ACHN (cell line): ENCODE data around the gene PPP1R14B.
"Not testable (repeated sequence)": the region's sequence is repeated elsewhere in the genome, so short reads cannot be mapped to it uniquely, and the experiment has no call there.

Experiments used
- DNase-seq: peaks from one replicate; pipeline ENCODE4 v3.0.0-alpha.2; 2015
- in situ Hi-C: cut with HindIII; loops from 2 replicates; pipeline ENCODE4 v1.10.0; 2017; ENCODE audit warnings: low sequenced_read_pairs, low pct_ligation_motif_present, low pct_unique_long_range_greater_than_20kb

PPP1R14B gene

DNA sequence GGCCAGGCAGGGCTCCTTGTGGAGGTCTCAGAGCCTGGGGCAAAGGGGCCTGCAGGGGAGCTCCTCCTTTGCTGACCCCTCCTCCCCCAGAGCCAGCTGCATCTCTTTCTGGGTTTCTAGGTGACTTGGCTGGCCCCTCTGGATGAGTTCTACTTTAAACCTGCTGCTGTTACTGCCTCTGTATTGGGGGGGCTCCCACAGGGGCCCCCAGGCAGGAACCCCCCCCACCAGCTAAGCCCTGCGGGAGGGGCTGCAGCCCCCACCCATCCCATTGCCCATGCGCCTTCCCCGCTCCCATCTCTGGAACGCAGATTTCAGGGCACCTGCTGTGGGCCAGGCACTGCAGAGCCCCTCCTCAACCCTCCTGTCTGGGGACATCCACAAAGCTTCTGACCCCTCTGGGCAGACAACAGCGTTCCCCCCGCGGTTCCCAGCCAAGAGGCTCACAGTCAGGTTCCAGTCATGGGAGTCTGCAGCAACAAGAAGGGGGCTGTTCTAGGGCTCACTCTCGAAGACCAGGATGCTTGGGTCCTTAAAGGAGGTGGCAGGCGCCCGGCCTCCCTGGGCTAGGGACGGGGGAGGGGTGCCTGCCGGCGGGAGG lies 3.8 kb upstream of the PPP1R14B start:
- in situ Hi-C loops, result no loop called here
- no peak for DNase-seq

DNA sequence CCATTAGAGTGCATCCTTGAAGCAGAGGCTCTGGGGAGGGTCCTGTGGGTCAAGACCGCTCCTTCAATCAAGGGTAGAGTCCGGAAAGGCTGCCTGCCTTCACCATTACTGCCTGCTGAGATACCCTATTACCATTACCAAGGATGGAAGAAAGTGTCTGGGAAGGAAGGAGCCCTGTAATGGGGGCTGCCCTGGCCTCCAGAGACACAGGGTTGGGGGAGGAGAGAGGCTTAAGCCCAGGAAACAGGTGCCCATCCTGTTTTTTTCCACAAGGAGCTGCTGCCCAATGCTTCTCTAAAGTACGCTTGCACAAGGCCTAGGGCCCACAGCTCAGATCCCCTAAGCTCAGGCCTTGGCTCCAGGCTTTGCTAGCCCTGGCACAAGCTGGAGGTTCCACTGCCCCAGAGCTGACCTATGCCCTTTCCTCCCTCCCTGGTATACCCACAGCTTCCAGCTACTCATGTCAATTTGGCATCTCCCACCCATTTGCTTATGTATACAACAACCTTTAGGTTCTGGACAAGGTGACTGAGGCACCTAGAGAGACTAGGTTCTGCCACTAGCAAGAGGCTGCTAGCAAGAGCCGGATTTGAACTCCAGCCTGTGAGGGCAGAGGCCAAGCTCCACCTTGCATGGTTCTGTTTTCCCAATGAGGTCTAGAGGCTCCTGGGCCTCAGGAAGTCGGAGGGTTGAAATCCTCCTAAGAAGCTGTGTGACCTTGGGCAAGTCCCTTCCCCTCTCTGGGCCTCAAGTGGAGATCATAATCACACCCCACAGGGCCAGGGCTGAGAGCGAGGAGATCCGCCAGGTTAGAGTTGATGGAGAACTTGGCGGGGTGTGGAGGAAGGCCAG lies 3.0 kb upstream of the PPP1R14B start:
- DNase-seq, result no peak
- in situ Hi-C loops, result no loop called here

DNA sequence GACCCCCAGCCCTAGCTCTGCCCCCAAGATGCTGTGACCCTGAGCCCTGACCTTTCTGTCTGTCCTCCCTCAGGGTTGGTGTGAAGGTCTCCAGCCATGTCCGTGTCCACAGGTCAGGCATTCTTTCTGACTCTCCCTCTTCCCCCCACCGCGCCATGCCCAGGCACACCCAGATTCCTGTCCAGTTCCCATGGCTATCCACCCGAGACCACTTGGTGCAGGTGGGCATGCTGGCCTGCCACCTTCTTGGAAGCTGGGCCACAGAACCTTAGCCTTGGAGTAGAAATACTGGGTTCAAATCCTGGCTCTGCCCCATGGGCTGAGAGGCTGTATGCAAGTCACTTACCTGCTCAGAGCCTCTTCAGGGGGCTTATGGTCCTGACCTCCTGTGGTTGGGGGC lies 2.3 kb upstream of the PPP1R14B start:
- DNase-seq, result no peak
- in situ Hi-C loops, result no loop called here

DNA sequence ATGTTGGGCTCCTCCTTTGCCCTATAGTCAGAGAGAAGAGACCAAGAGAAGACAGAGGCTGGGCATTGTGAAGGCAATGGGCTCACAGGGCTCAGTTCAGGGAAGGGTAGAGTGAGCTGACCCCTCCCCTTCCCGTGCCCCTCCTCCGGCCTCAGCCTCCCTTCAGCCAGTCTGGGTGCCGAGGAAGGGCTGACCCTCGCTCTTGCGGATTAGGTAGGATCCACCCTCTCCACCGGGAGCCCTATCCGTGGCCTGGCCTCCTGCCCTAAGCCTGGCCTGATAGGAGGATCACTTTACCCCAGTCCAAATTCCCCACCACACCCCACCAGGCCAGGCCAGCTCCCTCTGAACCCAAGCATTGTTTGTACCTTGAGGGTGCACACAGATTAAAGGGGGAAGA lies 1.8 kb upstream of the PPP1R14B start:
- DNase-seq, result no peak
- in situ Hi-C loops, result no loop called here

DNA sequence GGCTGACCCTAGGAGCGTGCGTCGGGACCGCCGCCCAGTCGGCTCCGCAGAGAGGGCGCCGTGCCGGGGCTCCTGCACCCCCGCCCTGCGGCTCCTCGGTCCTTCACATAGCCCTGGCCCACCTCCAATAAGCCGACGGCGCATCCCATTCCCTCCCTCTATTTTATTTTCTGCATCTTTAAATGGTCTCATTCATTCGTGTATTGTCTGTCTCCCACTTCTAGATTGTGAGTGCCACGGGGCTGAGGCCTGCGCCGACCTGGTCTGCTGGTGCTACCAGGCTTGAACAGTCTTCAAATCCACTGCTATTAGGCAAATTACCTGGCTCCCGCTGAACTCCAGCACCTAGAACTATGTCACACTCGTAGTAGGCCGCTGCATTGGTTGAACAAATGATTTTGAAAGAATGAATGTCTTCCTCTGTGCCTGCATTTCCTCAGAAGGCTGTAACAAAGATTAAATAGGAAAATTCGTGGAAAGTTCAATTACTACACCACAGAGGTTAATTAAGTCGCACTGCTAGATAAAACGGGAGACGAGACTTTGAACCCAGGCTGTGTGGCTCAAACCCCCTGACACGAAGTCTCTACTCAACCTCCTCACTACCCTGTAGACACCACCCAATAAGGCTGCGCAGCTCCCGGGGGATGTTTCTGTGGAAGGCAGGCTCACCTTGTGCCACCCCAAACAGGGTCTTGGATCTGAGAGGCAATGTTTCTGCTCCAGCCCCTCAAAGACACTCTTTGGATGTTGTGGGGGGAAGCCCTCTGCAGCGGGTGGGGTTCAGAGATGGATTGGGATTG lies 1.2 kb upstream of the PPP1R14B start:
- no peak for DNase-seq
- in situ Hi-C loops, result no loop called here

DNA sequence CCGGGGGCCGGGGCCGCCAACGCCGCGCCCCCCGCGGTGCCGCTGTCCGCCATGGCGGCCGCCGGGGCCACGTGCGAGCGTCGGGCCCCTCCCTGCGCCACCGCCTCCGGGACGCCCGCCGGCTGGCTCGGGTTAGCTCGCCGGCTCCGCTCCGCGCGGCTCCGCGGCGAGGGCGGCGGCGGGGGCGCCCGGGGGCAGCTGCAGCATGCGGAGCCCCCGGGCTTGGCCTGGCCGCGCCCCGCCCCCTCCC lies 197 bp downstream of the PPP1R14B start:
- DNase-seq, in situ Hi-C loops: not testable (repeated sequence)

DNA sequence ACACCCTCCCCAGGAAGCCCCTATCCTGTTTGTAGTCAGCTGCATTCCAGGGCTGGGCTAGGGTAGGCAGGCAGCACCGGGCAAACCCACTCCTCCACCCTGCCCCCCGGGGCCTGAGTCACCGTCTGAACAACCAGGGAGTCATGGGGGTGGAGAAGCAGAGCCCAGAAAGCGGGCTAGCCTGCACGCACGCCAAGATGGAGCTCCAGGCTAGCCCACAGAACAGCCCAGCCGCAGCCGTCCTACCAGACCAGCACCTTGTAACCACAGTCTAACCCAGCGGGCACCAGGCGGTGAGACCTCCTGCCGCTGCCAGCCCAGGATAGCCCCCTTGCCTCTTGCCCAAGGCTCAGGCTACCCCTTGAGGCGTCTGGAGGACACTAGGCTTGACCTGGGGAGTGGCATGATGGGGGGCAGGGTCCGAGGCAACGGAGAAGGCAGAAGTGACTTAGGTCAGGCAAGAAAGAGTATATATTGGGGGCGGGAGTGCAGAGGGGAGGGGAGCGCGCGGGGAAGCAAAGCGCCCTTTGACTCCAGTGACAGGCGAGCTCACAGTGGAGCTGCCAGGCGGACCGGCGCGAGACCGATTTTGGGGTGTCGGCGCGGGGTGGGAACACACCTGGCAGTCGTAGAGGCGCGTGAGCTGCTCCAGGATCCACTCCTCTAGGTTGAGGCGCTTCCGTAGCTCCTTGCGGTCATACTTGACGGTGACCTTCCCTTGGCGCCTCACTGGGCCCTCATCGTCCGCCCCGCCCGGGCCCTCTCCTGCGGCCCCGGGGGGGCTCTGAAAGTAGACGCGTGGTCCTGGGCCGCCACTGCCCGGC lies 734 bp downstream of the PPP1R14B start:
- in situ Hi-C loops, result no loop called here
- peak; percentile 89 for DNase-seq

DNA sequence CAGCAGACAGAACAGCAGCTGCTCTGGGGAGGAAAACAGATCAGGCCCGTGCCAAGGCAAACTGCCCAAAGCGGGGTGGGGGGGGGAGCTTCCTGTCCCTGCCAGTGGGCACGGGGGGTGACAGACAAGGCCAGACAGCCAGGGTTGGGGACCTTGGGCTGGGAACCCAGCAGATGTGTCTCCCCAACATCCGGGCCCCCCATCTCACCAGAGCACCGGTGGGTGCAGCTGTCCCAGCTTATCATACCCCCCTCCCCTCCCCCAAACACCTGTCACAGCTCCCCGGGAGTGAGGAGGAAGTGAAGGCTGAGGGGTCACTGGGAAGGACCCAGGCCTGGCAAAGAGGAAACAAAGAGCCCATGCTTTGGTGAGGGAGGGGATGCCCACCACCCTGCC lies 1.3 kb downstream of the PPP1R14B start:
- no peak for DNase-seq
- in situ Hi-C loops, result no loop called here

DNA sequence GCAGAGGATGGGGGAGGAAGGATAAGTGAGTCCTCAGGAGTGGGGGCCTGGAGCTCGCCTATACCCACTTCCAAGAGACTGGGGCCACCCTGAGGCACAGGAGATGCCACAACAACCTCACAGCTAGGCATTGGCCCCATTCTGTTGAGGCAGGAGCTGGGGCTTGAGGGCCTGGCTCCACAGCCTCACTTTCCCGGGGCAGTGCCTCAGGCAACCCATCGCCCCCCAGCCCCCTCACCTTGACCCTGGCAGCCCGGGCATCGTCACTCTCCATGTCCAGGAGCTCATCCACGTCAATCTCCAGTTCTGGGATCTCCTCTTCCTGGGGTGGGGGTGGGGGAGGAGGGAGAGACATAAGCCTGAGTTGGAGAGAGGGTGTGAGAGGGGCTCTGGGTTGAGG lies 1.8 kb downstream of the PPP1R14B start:
- in situ Hi-C loops, result no loop called here
- DNase-seq, result no peak

DNA sequence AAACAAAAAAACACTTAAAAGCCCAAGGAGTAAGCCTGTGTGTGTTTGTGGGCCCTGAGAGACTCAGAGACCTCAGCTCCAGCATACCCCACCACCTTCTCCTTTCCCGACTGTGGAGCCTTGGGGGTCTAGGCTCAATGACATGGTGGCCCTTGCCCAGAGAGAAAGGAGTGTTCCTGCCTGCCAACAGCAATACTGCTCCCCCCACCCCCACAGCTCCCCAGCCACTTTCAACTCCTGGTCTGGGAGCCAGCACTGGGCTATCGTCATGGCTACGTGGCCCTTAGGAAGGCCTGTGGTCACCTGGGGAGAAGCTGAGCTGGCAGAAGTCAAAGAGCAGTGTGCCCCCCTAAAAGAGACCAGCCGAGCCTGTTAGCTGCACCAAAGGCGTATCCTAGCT lies 2.6 kb downstream of the PPP1R14B start:
- no peak for DNase-seq
- in situ Hi-C loops, result no loop called here

DNA sequence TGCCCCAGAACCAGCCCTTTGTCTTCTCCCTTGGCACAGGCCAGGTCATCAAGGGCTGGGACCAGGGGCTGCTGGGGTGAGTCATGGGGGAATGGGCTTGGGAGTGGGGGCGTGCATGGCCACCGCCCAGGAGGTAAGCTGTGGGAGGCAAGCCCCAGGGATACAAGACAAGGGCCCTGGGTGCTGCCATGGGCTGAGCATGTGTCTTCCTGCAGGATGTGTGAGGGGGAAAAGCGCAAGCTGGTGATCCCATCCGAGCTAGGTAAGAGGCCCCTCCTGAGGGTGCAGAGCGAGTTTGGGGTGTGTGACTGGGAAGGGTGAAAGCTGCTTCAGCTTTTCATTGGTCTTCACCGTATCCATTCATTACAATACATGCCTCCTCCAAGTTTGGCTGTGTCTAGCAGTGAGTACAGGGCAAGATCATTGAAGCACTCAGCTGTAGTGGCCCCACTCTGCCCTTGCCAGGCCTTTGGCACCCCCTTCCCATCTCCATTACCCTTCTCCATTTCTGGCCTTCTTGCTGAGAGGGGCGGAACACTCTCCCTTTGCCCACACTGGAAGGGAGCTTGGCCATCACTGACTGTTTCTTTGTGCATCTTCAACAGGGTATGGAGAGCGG lies 3.4 kb downstream of the PPP1R14B start:
- DNase-seq, result no peak
- in situ Hi-C loops, result no loop called here

DNA sequence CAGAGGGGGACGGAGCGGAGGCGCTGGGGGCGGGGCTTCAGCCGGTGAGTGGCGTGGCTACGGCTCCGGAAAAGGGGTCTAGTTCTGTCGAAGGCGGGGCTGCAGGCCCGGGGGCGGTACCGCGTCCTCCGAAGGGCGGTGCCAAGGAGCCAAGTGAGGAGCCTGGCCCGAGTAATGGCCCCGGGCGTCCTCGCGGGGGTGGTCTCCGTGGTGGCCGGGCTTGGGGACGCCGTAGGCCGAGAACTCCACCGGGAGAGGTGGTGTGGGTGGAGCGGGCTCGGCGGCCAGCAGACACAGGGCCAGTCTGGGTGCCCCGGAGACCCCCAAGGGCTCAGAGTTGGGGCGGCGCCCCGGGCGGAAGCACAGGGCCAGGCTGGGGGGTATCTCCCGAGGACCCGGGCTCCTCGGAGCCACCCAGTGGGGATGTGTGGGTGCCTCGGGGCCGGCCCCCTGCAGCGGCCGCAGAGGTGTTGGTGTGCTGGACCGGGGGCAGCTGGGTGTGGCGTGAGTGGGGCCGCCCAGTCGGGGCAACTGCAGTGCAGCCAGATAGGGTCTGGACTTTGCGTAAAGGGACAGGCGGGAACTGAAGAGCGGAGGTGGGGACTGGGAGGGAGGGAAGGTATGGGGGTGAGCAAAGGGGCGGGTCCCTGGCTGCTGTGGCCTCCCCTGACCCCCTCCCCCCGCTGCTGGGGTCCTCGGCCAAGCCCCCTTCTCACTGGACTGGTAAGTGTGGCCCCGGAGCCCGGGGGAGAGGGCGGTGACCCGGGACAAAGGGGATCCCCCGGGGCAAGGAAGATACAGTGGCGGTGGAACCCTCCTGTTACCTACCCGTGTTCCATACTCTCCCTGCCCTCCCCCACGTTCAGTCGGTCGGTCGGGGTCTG lies 5.0 kb downstream of the PPP1R14B start:
- peak; percentile 55 for DNase-seq
- in situ Hi-C loops, result no loop called here

DNA sequence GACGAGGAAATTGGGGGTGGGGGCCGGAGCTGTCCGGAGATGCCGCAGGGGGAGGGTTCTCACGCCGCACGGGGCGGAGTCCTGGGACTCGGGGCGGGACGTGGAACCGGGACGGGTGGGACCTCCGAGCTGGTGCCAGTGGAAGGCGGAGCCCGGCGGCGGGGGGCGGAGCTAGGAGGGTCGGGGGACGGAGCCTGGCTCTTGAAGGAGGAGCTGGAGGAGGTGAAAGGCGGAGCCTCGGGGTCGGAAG lies 5.6 kb downstream of the PPP1R14B start:
- in situ Hi-C loops, result no loop called here
- DNase-seq, result peak; percentile 96

DNA sequence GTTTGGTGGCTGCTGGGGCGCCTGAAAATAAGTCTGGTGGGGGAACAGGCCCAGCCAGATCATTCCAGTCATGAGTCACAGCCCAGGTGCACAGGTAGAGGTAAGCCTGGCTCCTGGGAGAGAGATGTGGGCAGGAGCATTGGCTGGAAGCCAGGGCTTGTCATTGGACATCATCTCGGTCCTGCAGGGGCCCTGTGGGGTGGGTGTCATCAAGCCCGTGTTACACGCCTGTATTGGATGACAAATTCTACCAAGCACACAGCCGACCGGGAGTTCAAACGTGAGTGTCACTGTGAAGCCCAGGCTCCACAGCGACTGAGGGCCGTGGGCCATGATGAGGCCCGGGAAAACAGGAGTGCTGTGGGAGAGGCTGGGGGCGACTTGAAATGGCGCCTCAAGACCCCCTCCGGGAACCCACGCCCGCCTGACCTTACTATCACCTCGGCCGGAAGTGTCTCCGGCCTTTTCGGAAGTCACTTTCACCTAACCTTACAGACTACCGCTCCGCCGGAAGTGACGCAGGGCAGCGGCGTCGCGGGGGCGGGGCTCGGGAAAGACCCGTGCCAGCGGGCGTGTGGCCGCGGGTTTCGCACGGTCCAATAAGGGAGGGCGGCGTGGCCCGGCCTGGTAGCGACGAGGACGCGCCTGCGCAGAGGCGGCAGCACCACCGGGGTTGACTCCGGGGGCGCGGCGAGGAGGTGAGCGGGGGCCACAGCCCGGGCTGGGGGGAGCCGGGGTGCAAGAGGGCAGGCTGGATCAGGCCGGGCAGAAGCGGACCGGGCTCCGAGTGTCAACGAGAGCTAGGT lies 6.1 kb downstream of the PPP1R14B start, which contains the start of gene FKBP2:
Gene FKBP2, plus strand, starts transcription at position 661 of the 806 bp plus-strand sequence. CDS start 1,293 bp downstream, outside the sequence.
- in situ Hi-C loops, result no loop called here
- peak; percentile 94 for DNase-seq

DNA sequence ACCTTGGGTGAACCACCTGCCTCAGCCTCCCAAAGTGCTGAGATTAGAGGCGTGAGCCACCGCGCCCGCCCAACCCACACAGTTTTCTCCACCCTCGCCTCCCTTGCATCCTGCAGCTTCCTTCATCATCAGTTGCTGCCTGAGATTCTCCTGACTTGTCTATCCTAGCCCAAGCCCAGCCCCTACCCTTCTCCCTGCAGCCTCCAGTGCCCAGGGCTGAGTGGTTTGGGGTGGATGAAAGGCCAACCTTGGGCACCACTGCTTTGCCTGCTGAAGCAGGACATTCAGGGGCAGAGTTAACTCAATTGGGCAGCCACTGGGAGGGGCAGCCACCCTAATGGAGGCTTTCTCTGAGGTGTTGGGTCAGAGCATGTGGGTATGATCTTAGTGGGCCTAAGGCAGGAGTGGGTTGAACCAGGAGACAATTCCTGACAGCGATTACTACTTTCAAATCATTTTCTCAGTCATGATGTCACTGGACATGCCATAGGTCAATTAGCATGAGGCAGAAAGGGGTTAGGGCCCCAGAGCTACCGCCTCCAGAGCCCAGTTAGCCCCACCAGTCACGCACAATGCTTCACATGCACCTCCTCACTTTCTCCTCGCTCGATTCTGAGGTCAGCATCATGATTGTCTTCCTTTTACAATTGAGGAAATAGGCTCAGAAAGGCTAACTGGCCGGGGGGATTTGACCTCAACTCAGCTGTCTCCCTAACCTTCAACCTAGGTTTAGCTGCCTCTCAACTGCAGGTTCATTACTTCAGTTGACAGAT lies 6.9 kb downstream of the PPP1R14B start:
- in situ Hi-C loops, result no loop called here
- DNase-seq, result no peak

DNA sequence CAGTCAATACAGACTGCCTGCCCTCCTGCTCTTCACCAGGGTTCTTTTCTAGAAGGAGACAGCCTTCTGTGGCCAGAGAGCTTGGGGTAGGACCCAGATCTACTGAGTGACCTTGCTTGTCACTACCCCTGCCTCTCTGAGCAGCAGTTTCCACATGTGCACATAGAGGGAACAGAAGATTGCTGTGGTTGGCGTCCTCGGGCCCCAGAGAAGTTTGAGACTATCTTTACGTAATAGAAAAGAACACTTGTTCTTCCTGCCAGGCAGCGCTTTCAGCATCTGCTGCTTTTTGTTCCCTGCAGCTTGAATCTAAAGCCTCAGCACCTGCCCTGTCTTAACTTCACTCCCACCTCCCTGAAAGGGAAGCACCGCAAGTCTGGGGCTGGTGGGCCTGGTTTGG lies 7.7 kb downstream of the PPP1R14B start:
- DNase-seq, result no peak
- in situ Hi-C loops, result no loop called here
